NAMALWA (cell line): ENCODE data around the gene KIF3B.
"Not testable (repeated sequence)": the region's sequence is repeated elsewhere in the genome, so short reads cannot be mapped to it uniquely, and the experiment has no call there.

Source experiments
- DNase-seq: peaks from one replicate; pipeline ENCODE4 v3.0.0-alpha.2; 2015; ENCODE audit warnings: low spot score

Gene KIF3B

GRCh38 chr20:32330555-32330897 is 53.1 kb downstream of the KIF3B start:
- no peak for DNase-seq

DNA sequence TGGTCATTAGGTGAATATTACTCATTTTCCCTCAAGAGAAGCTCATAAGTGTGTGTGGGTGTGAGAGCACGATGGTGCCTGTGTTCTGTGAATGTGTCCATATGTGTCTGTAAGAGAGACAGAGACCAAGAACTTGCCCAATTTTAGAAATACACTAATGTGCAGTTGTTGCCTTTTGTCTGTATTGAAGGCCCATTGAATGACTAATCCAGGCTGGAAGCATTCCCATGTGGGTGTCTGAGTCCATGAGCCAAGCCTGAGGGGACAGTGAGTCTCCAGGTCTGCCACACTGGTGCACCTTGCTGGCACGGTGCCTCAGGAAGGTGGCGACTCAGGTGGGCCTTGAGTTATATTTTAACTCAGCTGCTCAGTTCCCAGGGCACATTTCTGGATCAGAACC is 55.2 kb downstream of the KIF3B start:
- no peak for DNase-seq

- DNase-seq, result no peak
These were observed 55.9 kb downstream of the KIF3B start for GRCh38 chr20:32333181-32333987.

- DNase-seq, result no peak
These were observed 56.8 kb downstream of the KIF3B start for GRCh38 chr20:32333988-32334885.

- DNase-seq, result peak; percentile 78
These were observed 59.5 kb downstream of the KIF3B start for GRCh38 chr20:32336918-32337347.

DNA sequence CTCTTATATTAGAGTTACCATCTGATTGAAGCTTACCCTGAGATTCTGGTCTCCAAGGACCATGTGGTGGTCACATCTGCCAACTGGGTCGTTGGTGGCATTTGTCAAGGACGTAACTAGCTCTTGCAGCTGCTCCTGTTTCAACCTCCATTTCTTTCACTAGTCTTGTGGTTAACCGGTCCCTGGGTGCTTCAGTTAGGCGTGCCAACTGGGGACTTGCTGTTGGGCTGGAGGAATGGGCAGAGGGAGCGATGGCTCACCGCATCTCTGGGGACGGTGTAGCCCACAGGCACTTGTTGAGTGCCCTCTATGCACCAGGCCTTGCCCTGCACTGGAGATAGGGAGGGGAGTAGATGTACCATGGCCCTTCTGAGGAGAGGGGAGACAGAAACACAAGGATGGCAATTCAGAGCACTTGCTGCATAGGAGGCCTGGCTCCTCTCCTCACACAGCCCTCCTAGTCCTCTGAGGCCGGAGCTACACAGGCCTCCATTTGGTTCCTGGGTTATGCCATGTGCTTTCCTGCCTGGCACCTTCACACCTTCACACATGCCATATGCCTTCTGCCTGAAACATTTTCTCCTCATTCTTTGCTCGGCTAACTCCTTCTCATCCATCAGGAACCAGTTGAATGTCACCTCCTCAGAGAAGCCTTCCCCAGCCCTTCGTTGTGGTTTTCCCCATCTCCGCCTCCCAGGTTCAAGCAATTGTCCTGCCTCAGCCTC is 60.6 kb downstream of the KIF3B start:
- DNase-seq, result peak; percentile 39

- DNase-seq, result no peak
These were observed 61.2 kb downstream of the KIF3B start for GRCh38 chr20:32338665-32339064.

GRCh38 chr20:32339116-32339515 is 61.7 kb downstream of the KIF3B start:
- no peak for DNase-seq

GRCh38 chr20:32341053-32341452 is 63.6 kb downstream of the KIF3B start:
- DNase-seq, result not testable (repeated sequence)

DNA sequence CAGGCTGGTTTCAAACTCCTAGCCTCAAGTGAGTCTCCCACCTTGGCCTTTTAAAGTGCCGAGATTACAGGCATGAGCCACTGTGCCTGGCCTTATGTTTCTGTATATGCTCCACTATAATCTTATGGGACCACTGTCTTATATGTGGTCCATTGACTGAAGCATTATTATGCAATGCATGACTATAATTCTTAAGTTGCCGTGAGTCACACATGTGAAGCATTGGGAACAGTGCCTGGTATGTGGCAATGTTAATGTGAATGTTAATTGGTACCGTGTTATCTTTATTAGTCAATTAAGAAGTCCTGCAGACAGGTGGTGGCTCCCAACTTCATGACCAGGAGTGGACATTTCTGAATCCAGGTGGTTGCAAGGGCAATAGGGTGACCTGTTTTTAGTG is 66.0 kb downstream of the KIF3B start:
- no peak for DNase-seq

- DNase-seq, result no peak
These were observed 67.5 kb downstream of the KIF3B start for GRCh38 chr20:32344835-32345506.

DNA sequence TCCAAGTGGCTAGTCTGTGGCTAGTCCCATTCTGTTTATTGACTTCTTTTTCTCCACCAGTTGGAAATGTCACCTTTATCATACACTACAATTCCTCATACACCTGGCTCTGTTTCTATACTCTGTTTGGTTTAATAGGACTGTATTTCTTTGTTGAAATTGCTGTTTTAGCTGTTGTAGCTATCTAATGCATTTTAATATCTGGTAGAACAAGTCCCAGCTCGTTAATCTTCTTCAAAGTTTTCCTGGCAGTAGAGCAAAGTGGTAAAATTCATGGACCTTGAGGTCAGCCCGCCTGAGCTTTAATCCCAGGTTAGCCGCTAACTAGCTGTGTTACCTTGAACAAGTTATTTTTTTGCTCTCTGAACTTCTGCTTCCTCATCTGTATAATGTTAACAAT is 70.8 kb downstream of the KIF3B start:
- DNase-seq, result no peak

DNA sequence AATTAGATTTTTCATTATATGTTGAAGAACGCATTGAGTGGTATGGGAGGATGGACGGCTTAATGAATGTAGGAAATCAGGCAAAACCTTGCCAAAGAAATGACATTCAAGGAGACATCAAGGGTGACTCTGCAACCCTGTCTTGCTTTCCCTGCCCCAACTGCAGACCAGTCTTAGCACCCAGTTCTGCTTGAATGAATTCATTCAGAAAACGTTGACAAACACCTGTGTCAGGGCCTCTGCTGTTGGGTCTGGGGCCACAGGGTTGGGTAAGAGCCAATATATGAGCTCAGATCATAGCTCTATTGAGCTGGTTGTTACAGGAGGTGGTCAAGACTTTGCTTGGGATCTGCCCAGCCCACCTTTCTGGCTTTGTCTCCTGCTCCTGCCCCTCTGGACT is 73.0 kb downstream of the KIF3B start:
- peak; percentile 70 for DNase-seq

DNA sequence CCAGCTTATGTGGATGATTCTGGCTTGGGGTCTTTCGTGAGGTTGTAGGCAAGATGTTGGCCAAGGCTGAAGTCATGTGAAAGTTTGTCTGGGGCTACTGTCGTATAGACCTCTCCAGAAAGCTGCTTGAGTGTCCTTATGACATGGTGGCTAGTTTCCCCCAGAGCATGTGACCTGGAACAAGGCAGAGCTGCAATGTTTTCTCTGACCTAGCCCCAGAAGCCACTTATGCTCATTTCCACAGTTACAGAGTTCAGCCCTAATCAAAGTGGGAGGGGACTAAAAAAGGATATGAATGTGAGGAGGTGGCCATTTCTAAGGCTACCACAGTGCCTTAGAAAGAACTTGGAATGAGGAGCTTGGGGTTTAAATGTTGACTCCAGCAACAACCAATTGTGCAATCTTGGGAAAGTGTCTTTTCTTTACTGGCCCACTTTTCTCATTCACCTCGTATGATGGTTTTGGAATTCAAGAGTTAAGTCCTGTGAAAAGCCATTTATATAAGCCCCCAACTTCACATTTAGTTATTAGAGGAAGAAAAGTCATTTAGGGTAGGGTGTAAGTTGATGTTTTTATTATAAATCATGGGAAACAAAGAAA is 74.8 kb downstream of the KIF3B start:
- DNase-seq, result no peak

GRCh38 chr20:32353848-32354496 is 76.5 kb downstream of the KIF3B start:
- DNase-seq, result no peak

GRCh38 chr20:32354592-32355416 is 77.4 kb downstream of the KIF3B start:
- peak; percentile 63 for DNase-seq

DNA sequence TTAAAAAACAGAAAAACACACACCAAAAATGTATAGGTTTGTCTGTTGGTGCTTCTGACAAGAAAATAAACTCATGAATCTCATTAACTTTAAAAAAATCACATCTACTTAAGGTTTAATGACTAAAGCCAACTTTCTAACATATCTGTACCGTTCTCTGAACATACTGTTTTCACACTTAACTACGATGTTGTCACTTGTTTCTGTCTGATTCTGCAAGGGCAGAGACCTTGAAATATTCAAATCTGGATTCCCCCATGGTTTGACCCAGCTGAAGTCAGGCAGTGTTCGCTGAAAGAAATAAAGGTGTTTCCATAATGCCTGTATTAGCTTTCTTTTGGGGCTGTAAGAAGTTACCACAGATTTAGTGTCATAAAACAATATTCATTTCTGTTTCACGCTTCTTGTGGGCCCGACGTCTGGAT is 78.0 kb downstream of the KIF3B start:
- peak; percentile 80 for DNase-seq

GRCh38 chr20:32355907-32356621 is 78.6 kb downstream of the KIF3B start:
- DNase-seq, result not testable (repeated sequence)

- DNase-seq, result no peak
These were observed 79.3 kb downstream of the KIF3B start for GRCh38 chr20:32356622-32357374.
